ENCODE results near the gene EPB41.
A peak's percentile ranks its signal among the peaks of the same experiment; 100 is the strongest.
"Not testable (repeated sequence)": the region's sequence is repeated elsewhere in the genome, so short reads cannot be mapped to it uniquely, and the experiment has no call there.

The EPB41 gene

GRCh38 chr1:28914228-28915030, at the start of gene EPB41:
EPB41 (plus strand) TSS chr1:28914569; CDS start chr1:28987438, 72,869 bp downstream.
- DNase-seq = peak in 1 of 2 experiments; percentile 76

- no peak for DNase-seq
Observed at GRCh38 chr1:28864695-28865094, 49.7 kb upstream of the EPB41 start.

- no peak for DNase-seq
Observed at GRCh38 chr1:28865997-28866650, 48.2 kb upstream of the EPB41 start.

- DNase-seq = no peak
Observed at GRCh38 chr1:28867850-28868249, 46.5 kb upstream of the EPB41 start.

- DNase-seq = no peak
Observed at GRCh38 chr1:28869952-28870351, 44.4 kb upstream of the EPB41 start.

- DNase-seq = no peak
Observed at GRCh38 chr1:28871631-28872401, 42.6 kb upstream of the EPB41 start.

- not testable (repeated sequence) for DNase-seq
Observed at GRCh38 chr1:28875134-28875533, 39.2 kb upstream of the EPB41 start.

- DNase-seq = peak; percentile 16 to 72
Observed at GRCh38 chr1:28877132-28877781, 37.1 kb upstream of the EPB41 start.

- no peak for DNase-seq
Observed at GRCh38 chr1:28878796-28879195, 35.6 kb upstream of the EPB41 start.

GRCh38 chr1:28882009-28882628, 32.2 kb upstream of the EPB41 start:
- peak; percentile 66 to 81 for DNase-seq

- DNase-seq = no peak
Observed at GRCh38 chr1:28883242-28883616, 31.1 kb upstream of the EPB41 start.

GRCh38 chr1:28885472-28885877, 28.9 kb upstream of the EPB41 start:
- no peak for DNase-seq

GRCh38 chr1:28885977-28886730, 28.2 kb upstream of the EPB41 start:
- DNase-seq = no peak

GRCh38 chr1:28886731-28887418, 27.5 kb upstream of the EPB41 start:
- DNase-seq = peak in 1 of 2 experiments; percentile 58

GRCh38 chr1:28887419-28887834, 26.9 kb upstream of the EPB41 start:
- no peak for DNase-seq

- no peak for DNase-seq
Observed at GRCh38 chr1:28887835-28888682, 26.3 kb upstream of the EPB41 start.

- no peak for DNase-seq
Observed at GRCh38 chr1:28888915-28889314, 25.5 kb upstream of the EPB41 start.

GRCh38 chr1:28889357-28889756, 25.0 kb upstream of the EPB41 start:
- DNase-seq = no peak

- DNase-seq = no peak
Observed at GRCh38 chr1:28890435-28890834, 23.9 kb upstream of the EPB41 start.

- no peak for DNase-seq
Observed at GRCh38 chr1:28890836-28891235, 23.5 kb upstream of the EPB41 start.

All from SW 1271 (cell line).